ENCODE results near the gene SLC2A6. TPM values are rescaled to one million over a fixed set of nuclear protein-coding genes. Genes with fewer than 3 reads are reported as not detected.

The SLC2A6 gene
- total and polyA plus RNA-seq, 2 of the 8 experiments (the other 6 are each of a cell fraction or from before 2014, with no cell fraction given): 16.6 to 17.8 TPM

DNA sequence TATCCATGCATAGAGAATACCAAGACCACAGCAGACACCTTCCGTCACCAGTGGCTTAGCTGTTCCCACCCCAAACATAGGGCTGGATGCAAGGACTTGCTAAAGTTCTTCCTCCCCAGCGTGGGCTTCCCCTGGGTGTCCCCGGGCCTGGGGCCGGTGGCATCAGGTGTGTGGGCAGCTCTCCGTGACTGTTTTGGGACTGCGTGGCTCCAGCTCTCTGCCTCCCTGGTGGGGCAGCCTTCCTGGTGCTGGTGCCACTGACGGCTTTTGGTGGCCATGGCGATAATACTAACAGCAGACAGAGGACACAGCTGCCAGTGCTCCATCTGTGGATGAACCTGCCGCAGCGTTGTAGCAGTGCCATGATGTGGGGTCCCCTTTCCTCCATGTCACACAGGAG is 14.3 kb downstream of the SLC2A6 start:
- peaks cover 5% of the 10 kb centered on the region; the same call in 1 of the 2 replicates for H3K23me2 ChIP-seq (ENCODE audit: low read depth, low read length)
- H3K27ac ChIP-seq (ENCODE audit: low read depth, low read length): no peak overlapping the region
- H3K79me2 ChIP-seq (ENCODE audit: control insufficient read depth in 1 of 2, insufficient read depth in 2 of 2, low read length in 2 of 2): peaks cover 0 to 13% of the 10 kb centered on the region in 2 experiments; a peak in 2 of 4 replicates
- no peak overlapping the region for H3K23ac ChIP-seq (ENCODE audit: insufficient read length)
- H3K4me3 ChIP-seq (ENCODE audit: extremely low read depth in 1 of 4, insufficient read depth in 2 of 4, low read depth in 3 of 4, low read length in 4 of 4): no peak overlapping the region
- FAIRE-seq: no peak
- H4K8ac ChIP-seq (ENCODE audit: extremely low read depth, insufficient read depth, low read length): no peak overlapping the region
- TF ChIP-seq RNF2 (IDR thresholded peaks at IDR 0.05; ENCODE audit: borderline replicate concordance, low read depth, low read length, missing control alignments, poor library complexity, severe bottlenecking) (no peak), SRF (IDR thresholded peaks at IDR 0.05; ENCODE audit: low read depth, low read length) (no peak), CBX5 (IDR thresholded peaks at IDR 0.05; ENCODE audit: low read depth, low read length) (no peak), JUND (IDR thresholded peaks at IDR 0.05; ENCODE audit: low read length) (no peak), CHD2 (IDR thresholded peaks at IDR 0.05; ENCODE audit: low read length) (no peak), SAP30 (IDR thresholded peaks at IDR 0.05; ENCODE audit: insufficient read depth, insufficient replicate concordance, low read length) (no peak), PHF8 (conservative IDR thresholded peaks at IDR 0.05; ENCODE audit: low read depth, low read length) (no peak), SIX5 (IDR thresholded peaks at IDR 0.05; ENCODE audit: low read depth, low read length) (no peak), TAF1 (IDR thresholded peaks at IDR 0.05; ENCODE audit: low read depth, low read length) (no peak), CHD1 (IDR thresholded peaks at IDR 0.05; ENCODE audit: low read depth, low read length) (no peak)
- TF ChIP-seq, protein P1, sequence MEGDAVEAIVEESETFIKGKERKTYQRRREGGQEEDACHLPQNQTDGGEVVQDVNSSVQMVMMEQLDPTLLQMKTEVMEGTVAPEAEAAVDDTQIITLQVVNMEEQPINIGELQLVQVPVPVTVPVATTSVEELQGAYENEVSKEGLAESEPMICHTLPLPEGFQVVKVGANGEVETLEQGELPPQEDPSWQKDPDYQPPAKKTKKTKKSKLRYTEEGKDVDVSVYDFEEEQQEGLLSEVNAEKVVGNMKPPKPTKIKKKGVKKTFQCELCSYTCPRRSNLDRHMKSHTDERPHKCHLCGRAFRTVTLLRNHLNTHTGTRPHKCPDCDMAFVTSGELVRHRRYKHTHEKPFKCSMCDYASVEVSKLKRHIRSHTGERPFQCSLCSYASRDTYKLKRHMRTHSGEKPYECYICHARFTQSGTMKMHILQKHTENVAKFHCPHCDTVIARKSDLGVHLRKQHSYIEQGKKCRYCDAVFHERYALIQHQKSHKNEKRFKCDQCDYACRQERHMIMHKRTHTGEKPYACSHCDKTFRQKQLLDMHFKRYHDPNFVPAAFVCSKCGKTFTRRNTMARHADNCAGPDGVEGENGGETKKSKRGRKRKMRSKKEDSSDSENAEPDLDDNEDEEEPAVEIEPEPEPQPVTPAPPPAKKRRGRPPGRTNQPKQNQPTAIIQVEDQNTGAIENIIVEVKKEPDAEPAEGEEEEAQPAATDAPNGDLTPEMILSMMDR (IDR thresholded peaks at IDR 0.05; ENCODE audit: control extremely low read depth in 1 of 3, insufficient read depth in 1 of 3, low read depth in 1 of 3, low read length in 3 of 3): no peak
- peaks cover 9% of the 10 kb centered on the region for H3K79me1 ChIP-seq (ENCODE audit: low read depth, low read length)
- H2AK5ac ChIP-seq (ENCODE audit: low read depth, low read length): no peak overlapping the region
- no peak overlapping the region for H3K9ac ChIP-seq (replicated peaks in 1 of 4; ENCODE audit: extremely low read depth in 1 of 4, low read depth in 3 of 4, low read length in 3 of 4)
- H3K4ac ChIP-seq (replicated peaks; ENCODE audit: insufficient read length, low read depth, low read length): no peak overlapping the region
- H3K14ac ChIP-seq (ENCODE audit: insufficient read length): no peak overlapping the region
- H4K91ac ChIP-seq (replicated peaks; ENCODE audit: insufficient read length, low read length): no peak overlapping the region
- no peak overlapping the region for H3K56ac ChIP-seq (replicated peaks; ENCODE audit: insufficient read length, low read depth, low read length)
- no peak overlapping the region for H4K5ac ChIP-seq (ENCODE audit: insufficient read length, low read depth, low read length)
- H3K36me3 ChIP-seq (ENCODE audit: control insufficient read depth in 2 of 4, insufficient read depth in 4 of 4, low read length in 3 of 4): no peaks in the 10 kb centered on the region
- H4K20me1 ChIP-seq (replicated peaks in 1 of 2; ENCODE audit: control insufficient read depth in 1 of 2, insufficient read depth in 2 of 2, low read length in 2 of 2): peaks cover 0 to 16% of the 10 kb centered on the region in 2 experiments
- H2BK120ac ChIP-seq (replicated peaks; ENCODE audit: low read depth, low read length): no peak overlapping the region
- H2AFZ ChIP-seq (ENCODE audit: low read length): no peak overlapping the region
- no peak overlapping the region for H3K4me2 ChIP-seq (ENCODE audit: insufficient read depth in 1 of 2, low read depth in 2 of 2, low read length in 2 of 2)
- H3K4me1 ChIP-seq (replicated peaks in 1 of 4; ENCODE audit: control insufficient read depth in 3 of 4, insufficient read depth in 4 of 4, low read length in 3 of 4): peaks cover 2 to 10% (median 8%) of the 10 kb centered on the region in 4 experiments
- DNase-seq (ENCODE audit: low read depth in 1 of 2, low spot score in 2 of 2): no peak
- no peak overlapping the region for H2BK15ac ChIP-seq (ENCODE audit: low read length)
- CTCF ChIA-PET (ENCODE audit: partially characterized antibody): interaction anchor here (0.8 to 3.2 kb wide), 9 partner anchors 10 to 62 kb away, joined by 3 to 25 read pairs (median 5); partner anchors contain the start of genes ADAMTS13 and SLC2A6
- no peak overlapping the region for H2BK12ac ChIP-seq (ENCODE audit: low read depth, low read length)
- H3K27me3 ChIP-seq (replicated peaks in 1 of 4; ENCODE audit: control insufficient read depth in 3 of 4, extremely low read depth in 1 of 4, insufficient read depth in 3 of 4, low read length in 3 of 4): no peaks in the 10 kb centered on the region
- 91% methylated on average over 8 of the region's 10 CpGs; no CpG with 5 or more reads in 1 of the 2 experiments for WGBS, 2 experiments (ENCODE audit: extremely low coverage in 1 of 2, insufficient coverage in 1 of 2, insufficient read length in 1 of 2, insufficient replicate concordance in 2 of 2, low coverage in 1 of 2, low lambda C conversion rate in 2 of 2, missing lambda C conversion rate in 1 of 2)
- H3K18ac ChIP-seq (ENCODE audit: extremely low read depth, low read length): no peak overlapping the region
- no peaks in the 10 kb centered on the region for H3K9me3 ChIP-seq (ENCODE audit: insufficient read depth in 2 of 2, low read depth in 1 of 2, low read length in 1 of 2)
- POLR2A ChIA-PET (ENCODE audit: partially characterized antibody): interaction anchor here (1.6 kb wide), 2 partner anchors 9 to 17 kb away, joined by 3 to 4 read pairs; no protein-coding TSS in a partner anchor
- H2BK5ac ChIP-seq (ENCODE audit: low read depth, low read length): no peak overlapping the region
- H2BK20ac ChIP-seq (ENCODE audit: low read length): no peak overlapping the region
